OCI-LY1 (cell line): ENCODE measurements around the gene PC.

Experiments used
- EZH2 ChIP-seq: fragments of 200-600 bp; sonication (generic), shearing (Covaris generic); IDR thresholded peaks from 2 replicates; pipeline ENCODE4 v1.8.0; 2017; ENCODE audit warnings: borderline replicate concordance, mixed run types, mild to moderate bottlenecking, antibody characterized with exemption, low read length, moderate library complexity, mixed read lengths
- TF ChIP-seq, protein P1 (sequence below): fragments of 200-600 bp; sonication (generic), shearing (Covaris generic); IDR thresholded peaks from 2 replicates; pipeline ENCODE4 v1.5.1; 2017; ENCODE audit warnings: mild to moderate bottlenecking, antibody characterized with exemption, low read length, moderate library complexity, mixed read lengths

DNA sequence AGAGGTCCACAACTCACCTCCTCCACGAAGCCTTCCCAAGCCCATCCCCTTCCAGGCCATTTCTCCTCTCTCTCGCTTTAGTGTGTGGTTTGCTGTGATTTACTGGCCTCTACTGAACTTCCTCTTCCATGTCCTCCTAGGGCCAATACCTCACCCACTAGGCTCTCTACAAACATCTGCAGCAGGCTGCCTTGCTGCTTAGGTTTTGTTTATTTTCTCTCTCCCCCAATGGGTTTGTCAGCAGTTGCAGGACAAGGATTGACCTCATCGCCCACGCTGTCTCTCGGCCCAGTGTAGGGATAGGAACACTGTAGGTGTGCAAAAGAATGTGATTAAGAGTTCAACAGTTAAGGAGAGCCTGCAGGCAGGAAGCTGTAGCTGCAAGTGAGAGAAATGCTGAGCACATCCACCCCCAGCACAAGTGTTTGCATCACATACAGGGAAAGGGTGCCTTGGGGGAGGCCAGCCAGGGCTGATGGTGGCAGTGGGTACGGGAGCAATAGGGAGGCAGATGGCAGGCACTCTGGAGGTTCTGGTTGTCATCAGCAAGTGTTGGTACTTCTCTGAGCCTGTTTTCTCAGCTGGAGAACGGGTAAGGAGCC lies 1.4 kb downstream of the PC start:
- TF ChIP-seq, protein P1, sequence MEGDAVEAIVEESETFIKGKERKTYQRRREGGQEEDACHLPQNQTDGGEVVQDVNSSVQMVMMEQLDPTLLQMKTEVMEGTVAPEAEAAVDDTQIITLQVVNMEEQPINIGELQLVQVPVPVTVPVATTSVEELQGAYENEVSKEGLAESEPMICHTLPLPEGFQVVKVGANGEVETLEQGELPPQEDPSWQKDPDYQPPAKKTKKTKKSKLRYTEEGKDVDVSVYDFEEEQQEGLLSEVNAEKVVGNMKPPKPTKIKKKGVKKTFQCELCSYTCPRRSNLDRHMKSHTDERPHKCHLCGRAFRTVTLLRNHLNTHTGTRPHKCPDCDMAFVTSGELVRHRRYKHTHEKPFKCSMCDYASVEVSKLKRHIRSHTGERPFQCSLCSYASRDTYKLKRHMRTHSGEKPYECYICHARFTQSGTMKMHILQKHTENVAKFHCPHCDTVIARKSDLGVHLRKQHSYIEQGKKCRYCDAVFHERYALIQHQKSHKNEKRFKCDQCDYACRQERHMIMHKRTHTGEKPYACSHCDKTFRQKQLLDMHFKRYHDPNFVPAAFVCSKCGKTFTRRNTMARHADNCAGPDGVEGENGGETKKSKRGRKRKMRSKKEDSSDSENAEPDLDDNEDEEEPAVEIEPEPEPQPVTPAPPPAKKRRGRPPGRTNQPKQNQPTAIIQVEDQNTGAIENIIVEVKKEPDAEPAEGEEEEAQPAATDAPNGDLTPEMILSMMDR, result no peak
- TF ChIP-seq EZH2, result no peak
